WTC11 (cell line): ENCODE results near the gene NR3C2.

Source experiments
- ETV6 ChIP-seq: sonication (generic); formaldehyde crosslinking; IDR thresholded peaks from 2 replicates; pipeline ENCODE4 v1.8.1; 2022; ENCODE audit warnings: mild to moderate bottlenecking, missing genetic modification reagents
- TF ChIP-seq, protein P1 (sequence below): sonication (generic); formaldehyde crosslinking; conservative IDR thresholded peaks from 2 replicates; pipeline ENCODE4 v1.8.1; 2022; ENCODE audit warnings: mild to moderate bottlenecking, missing genetic modification reagents
- TF ChIP-seq, protein P2 (sequence below): fragments of 200-600 bp; IDR thresholded peaks from 2 replicates; pipeline ENCODE4 v1.8.0; 2022; ENCODE audit warnings: antibody characterized with exemption
- TF ChIP-seq, protein P3 (sequence below): fragments of 250-450 bp; sonication (Bioruptor Pico); conservative IDR thresholded peaks from 2 replicates; pipeline ENCODE4 v1.9.0; 2021; ENCODE audit warnings: mild to moderate bottlenecking
- TF ChIP-seq, protein P4 (sequence below): sonication (generic); formaldehyde crosslinking; IDR thresholded peaks from 2 replicates; pipeline ENCODE4 v1.8.1; 2022; ENCODE audit warnings: mild to moderate bottlenecking, moderate library complexity, missing genetic modification reagents

DNA sequence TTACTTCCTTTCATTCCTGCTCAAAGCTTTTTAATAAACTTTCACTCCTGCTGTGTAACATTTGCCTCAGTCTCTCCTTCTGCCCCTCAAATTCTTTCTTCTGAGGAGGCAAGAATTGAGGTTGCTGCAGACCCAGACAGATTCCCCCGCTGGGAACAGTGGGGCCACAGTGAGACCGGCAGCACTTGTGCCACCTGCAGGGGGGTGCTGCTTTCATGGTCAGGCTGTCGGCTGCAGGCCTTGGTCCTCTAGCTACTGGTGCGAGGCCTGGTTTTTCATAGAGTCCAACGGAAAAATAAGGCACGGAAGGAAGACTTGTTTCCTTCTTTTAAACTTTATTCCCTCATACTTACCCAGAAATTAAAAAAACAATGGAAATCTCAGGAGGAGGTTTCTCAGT is 296.7 kb downstream of the NR3C2 start:
- TF ChIP-seq, protein P1, sequence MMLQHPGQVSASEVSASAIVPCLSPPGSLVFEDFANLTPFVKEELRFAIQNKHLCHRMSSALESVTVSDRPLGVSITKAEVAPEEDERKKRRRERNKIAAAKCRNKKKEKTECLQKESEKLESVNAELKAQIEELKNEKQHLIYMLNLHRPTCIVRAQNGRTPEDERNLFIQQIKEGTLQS (CRISPR knock-in tag) = no peak
- TF ChIP-seq, protein P2, sequence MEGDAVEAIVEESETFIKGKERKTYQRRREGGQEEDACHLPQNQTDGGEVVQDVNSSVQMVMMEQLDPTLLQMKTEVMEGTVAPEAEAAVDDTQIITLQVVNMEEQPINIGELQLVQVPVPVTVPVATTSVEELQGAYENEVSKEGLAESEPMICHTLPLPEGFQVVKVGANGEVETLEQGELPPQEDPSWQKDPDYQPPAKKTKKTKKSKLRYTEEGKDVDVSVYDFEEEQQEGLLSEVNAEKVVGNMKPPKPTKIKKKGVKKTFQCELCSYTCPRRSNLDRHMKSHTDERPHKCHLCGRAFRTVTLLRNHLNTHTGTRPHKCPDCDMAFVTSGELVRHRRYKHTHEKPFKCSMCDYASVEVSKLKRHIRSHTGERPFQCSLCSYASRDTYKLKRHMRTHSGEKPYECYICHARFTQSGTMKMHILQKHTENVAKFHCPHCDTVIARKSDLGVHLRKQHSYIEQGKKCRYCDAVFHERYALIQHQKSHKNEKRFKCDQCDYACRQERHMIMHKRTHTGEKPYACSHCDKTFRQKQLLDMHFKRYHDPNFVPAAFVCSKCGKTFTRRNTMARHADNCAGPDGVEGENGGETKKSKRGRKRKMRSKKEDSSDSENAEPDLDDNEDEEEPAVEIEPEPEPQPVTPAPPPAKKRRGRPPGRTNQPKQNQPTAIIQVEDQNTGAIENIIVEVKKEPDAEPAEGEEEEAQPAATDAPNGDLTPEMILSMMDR = no peak
- TF ChIP-seq, protein P3, sequence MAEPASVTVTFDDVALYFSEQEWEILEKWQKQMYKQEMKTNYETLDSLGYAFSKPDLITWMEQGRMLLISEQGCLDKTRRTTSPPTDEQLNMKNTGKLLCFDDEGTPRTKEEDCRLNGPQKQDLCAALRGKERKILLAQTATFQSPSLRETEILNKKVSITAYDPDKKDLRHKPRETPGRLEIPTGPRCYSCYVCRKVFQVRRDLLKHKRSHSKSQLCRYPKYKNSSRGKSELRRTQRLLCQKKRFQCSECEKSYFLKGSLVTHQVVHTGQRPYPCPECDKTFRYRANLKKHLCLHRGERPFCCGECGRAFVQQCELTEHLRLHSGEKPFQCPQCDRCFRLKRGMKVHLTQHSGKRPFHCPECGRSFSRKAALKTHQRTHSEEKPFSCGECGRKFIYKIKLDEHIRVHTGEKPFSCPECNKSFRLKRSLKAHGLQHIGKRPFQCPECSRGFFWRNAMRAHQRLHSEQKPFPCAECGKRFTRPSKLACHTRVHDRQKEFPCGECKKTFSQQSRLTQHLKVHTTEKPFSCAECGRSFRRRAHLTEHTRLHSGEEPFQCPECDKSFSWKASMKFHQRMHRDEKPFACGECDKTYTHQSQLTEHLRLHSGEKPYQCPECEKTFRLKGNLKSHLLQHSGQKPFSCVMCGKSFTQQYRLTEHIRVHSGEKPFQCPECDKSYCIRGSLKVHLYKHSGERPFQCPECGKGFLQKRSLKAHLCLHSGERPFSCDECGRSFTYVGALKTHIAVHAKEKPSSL = no peak
- TF ChIP-seq ETV6 (CRISPR knock-in tag) = no peak
- TF ChIP-seq, protein P4, sequence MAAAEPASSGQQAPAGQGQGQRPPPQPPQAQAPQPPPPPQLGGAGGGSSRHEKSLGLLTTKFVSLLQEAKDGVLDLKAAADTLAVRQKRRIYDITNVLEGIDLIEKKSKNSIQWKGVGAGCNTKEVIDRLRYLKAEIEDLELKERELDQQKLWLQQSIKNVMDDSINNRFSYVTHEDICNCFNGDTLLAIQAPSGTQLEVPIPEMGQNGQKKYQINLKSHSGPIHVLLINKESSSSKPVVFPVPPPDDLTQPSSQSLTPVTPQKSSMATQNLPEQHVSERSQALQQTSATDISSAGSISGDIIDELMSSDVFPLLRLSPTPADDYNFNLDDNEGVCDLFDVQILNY (CRISPR knock-in tag) = no peak
